HEK293T (cell line): ENCODE measurements around the gene SCUBE1.

ENCODE experiments used
- CTCF ChIA-PET: fragments of 350-600 bp; formaldehyde crosslinking; extraction: SDS; loops from one replicate; lab custom pipeline; 2021; ENCODE audit warnings: antibody characterized with exemption, inconsistent platforms; lab: Yijun Ruan, JAX
- POLR2A ChIA-PET: fragments of 350-600 bp; formaldehyde crosslinking; extraction: SDS; loops from one replicate; lab custom pipeline; 2020; ENCODE audit warnings: antibody characterized with exemption, inconsistent platforms; lab: Yijun Ruan, JAX
- DNase-seq: peaks from one replicate; pipeline ENCODE4 v3.0.0; 2012; ENCODE audit warnings: mixed read lengths; ENCODE audit errors: extremely low spot score
- ARNT ChIP-seq: fragments of 450-650 bp; IDR thresholded peaks from 2 replicates; pipeline ENCODE4 v1.6.1; 2017; ENCODE audit warnings: mild to moderate bottlenecking
- BHLHE40 ChIP-seq: fragments of 450-650 bp; IDR thresholded peaks from 2 replicates; pipeline ENCODE4 v1.6.1; 2016; ENCODE audit warnings: mild to moderate bottlenecking, moderate library complexity, borderline replicate concordance
- CTBP1 ChIP-seq: fragments of 450-650 bp; IDR thresholded peaks from 2 replicates; pipeline ENCODE4 v1.6.1; 2016; ENCODE audit warnings: borderline replicate concordance
- ELF4 ChIP-seq: fragments of 450-650 bp; IDR thresholded peaks from 2 replicates; pipeline ENCODE4 v1.6.1; 2017; ENCODE audit warnings: antibody characterized with exemption
- FOXA1 ChIP-seq: fragments of 450-650 bp; IDR thresholded peaks from 2 replicates; pipeline ENCODE4 v1.6.1; 2016; ENCODE audit warnings: mild to moderate bottlenecking
- FOXK2 ChIP-seq: fragments of 450-650 bp; IDR thresholded peaks from 2 replicates; pipeline ENCODE4 v1.6.1; 2016; ENCODE audit warnings: mild to moderate bottlenecking
- FOXM1 ChIP-seq: fragments of 450-650 bp; IDR thresholded peaks from 2 replicates; pipeline ENCODE4 v1.6.1; 2017; ENCODE audit warnings: mild to moderate bottlenecking, borderline replicate concordance
- HDGF ChIP-seq: fragments of 450-650 bp; IDR thresholded peaks from 2 replicates; pipeline ENCODE4 v1.6.1; 2017; ENCODE audit warnings: antibody characterized with exemption, borderline replicate concordance
- L3MBTL2 ChIP-seq: fragments of 450-650 bp; conservative IDR thresholded peaks from 2 replicates; pipeline ENCODE4 v1.6.1; 2016; ENCODE audit warnings: mild to moderate bottlenecking
- LEF1 ChIP-seq: fragments of 450-650 bp; IDR thresholded peaks from 2 replicates; pipeline ENCODE4 v1.6.1; 2017; ENCODE audit warnings: mild to moderate bottlenecking, borderline replicate concordance
- NFRKB ChIP-seq: fragments of 450-650 bp; IDR thresholded peaks from 2 replicates; pipeline ENCODE4 v1.6.1; 2016; ENCODE audit warnings: mild to moderate bottlenecking, moderate library complexity
- SP1 ChIP-seq: fragments of 450-650 bp; IDR thresholded peaks from 2 replicates; pipeline ENCODE4 v1.6.1; 2017
- SUZ12 ChIP-seq: fragments of 450-650 bp; IDR thresholded peaks from 2 replicates; pipeline ENCODE4 v1.6.1; 2016; ENCODE audit warnings: mild to moderate bottlenecking
- TARDBP ChIP-seq: fragments of 450-650 bp; IDR thresholded peaks from 2 replicates; pipeline ENCODE4 v1.6.1; 2016
- ZNF384 ChIP-seq: fragments of 450-650 bp; IDR thresholded peaks from 2 replicates; pipeline ENCODE4 v1.6.1; 2016
- TF ChIP-seq, protein P1 (sequence below): fragments of 450-650 bp; IDR thresholded peaks from 2 replicates; pipeline ENCODE4 v1.6.1; 2016

SCUBE1 gene

GRCh38 chr22:43205748-43206508, 137.2 kb downstream of the SCUBE1 start:
- no peak for DNase-seq

DNA sequence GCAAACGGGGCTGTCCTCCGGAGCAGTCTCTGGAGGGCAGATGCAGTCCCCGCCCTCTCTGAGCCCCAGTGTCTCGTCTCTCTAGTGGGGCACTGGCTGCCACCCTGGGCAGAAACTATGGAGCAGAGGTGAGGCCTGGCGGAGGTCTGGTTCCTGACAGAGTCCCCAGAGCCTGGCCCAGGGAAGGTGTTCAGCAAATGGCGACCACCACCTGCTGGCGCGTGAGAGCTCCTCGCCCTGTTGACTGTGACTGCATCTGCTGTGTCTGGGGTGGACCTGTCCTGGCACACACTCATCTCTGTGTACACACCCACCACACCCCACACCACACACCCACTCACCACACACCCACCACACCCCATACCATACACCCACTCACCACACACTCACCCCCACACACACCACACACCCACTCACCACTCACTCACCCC, 137.9 kb downstream of the SCUBE1 start:
- POLR2A ChIA-PET = no interaction called here
- no peak for TF ChIP-seq CTBP1
- TF ChIP-seq ELF4 = no peak
- TF ChIP-seq SUZ12 = no peak
- no peak for TF ChIP-seq BHLHE40
- TF ChIP-seq HDGF = no peak
- TF ChIP-seq FOXM1 = no peak
- no peak for TF ChIP-seq NFRKB
- TF ChIP-seq TARDBP = no peak
- TF ChIP-seq L3MBTL2 = no peak
- no peak for TF ChIP-seq FOXA1
- no peak for TF ChIP-seq ZNF384
- TF ChIP-seq, protein P1, sequence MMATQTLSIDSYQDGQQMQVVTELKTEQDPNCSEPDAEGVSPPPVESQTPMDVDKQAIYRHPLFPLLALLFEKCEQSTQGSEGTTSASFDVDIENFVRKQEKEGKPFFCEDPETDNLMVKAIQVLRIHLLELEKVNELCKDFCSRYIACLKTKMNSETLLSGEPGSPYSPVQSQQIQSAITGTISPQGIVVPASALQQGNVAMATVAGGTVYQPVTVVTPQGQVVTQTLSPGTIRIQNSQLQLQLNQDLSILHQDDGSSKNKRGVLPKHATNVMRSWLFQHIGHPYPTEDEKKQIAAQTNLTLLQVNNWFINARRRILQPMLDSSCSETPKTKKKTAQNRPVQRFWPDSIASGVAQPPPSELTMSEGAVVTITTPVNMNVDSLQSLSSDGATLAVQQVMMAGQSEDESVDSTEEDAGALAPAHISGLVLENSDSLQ = no peak
- TF ChIP-seq LEF1 = no peak
- TF ChIP-seq ARNT = no peak
- TF ChIP-seq FOXK2 = no peak
- TF ChIP-seq SP1 = no peak
- no peak for DNase-seq
- CTCF ChIA-PET = no interaction called here

More at GRCh38 chr22:43205748-43206508, 137.2 kb downstream of the SCUBE1 start:
- no peak for TF ChIP-seq CTBP1
- no peak for TF ChIP-seq NFRKB
- TF ChIP-seq BHLHE40 = no peak
- TF ChIP-seq SUZ12 = no peak
- no peak for TF ChIP-seq LEF1
- no peak for TF ChIP-seq FOXA1
- no peak for TF ChIP-seq TARDBP
- no peak for TF ChIP-seq ARNT
- TF ChIP-seq L3MBTL2 = no peak
- TF ChIP-seq FOXM1 = no peak
- TF ChIP-seq FOXK2 = no peak
- TF ChIP-seq HDGF = no peak
- no peak for TF ChIP-seq ZNF384
- TF ChIP-seq, protein P1 = no peak
- no peak for TF ChIP-seq SP1
- TF ChIP-seq ELF4 = no peak
- CTCF ChIA-PET = interaction anchor here (0.8 to 0.9 kb wide), 2 partner anchors 15 to 373 kb away, joined by 3 read pairs; no protein-coding TSS in a partner anchor
- POLR2A ChIA-PET = no interaction called here

DNA sequence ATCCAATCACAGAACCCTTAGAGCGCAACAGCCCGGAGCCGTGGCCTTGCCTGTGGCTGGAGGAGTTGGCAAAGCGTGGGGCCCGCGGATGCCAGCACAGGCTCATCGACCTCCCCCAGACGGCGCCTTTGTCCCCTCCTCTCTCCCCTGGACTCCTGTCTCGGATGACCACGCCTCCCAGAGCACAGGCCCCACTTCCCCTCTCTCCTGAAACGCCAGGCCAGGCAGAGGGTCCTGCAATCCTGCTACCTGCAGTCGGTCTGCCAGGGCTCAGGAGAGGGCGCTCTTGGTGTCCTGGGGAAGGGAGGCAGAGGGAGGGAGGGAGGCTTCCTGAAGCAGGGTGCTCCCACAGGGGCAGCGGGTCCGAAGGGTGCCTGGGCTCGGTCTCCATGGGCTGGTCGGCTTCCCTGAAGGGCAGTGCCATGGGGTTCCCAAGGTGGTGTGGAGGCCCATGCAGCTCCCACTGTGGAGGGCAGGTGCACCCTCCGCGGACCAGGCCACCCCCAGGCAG, 139.6 kb downstream of the SCUBE1 start:
- no peak for TF ChIP-seq ELF4
- TF ChIP-seq CTBP1 = no peak
- no peak for TF ChIP-seq SUZ12
- no peak for TF ChIP-seq ARNT
- TF ChIP-seq BHLHE40 = no peak
- no peak for TF ChIP-seq L3MBTL2
- no peak for TF ChIP-seq TARDBP
- no peak for TF ChIP-seq HDGF
- TF ChIP-seq FOXA1 = no peak
- TF ChIP-seq ZNF384 = no peak
- no peak for TF ChIP-seq FOXM1
- TF ChIP-seq NFRKB = no peak
- no peak for TF ChIP-seq FOXK2
- no peak for TF ChIP-seq SP1
- POLR2A ChIA-PET = interaction anchor here (1.7 kb wide), 1 partner anchor 16 kb away, joined by 6 read pairs; no protein-coding TSS in a partner anchor
- DNase-seq = no peak
- CTCF ChIA-PET = no interaction called here

GRCh38 chr22:43202756-43203410, 140.3 kb downstream of the SCUBE1 start:
- POLR2A ChIA-PET = interaction anchor here (1.7 to 3.8 kb wide), 2 partner anchors 15 to 16 kb away, joined by 6 to 24 read pairs; partner anchors contain the start of gene TTLL12
- TF ChIP-seq HDGF = no peak
- TF ChIP-seq ZNF384 = no peak
- CTCF ChIA-PET = interaction anchor here (0.6 kb wide), 1 partner anchor 27 kb away, joined by 8 read pairs; no protein-coding TSS in a partner anchor
- no peak for DNase-seq

- ChIA-PET CTCF (interaction anchor here (0.6 kb wide), 1 partner anchor 26 kb away, joined by 8 read pairs; no protein-coding TSS in a partner anchor), POLR2A (interaction anchor here (3.8 kb wide), 1 partner anchor 15 kb away, joined by 24 read pairs; the partner anchor contains the start of gene TTLL12)
- no peak for DNase-seq
- TF ChIP-seq LEF1 = no peak
- no peak for TF ChIP-seq SP1
- no peak for TF ChIP-seq FOXA1
- no peak for TF ChIP-seq FOXM1
- TF ChIP-seq, protein P1 = no peak
- TF ChIP-seq ELF4 = no peak
- no peak for TF ChIP-seq NFRKB
- TF ChIP-seq HDGF = no peak
Observed at GRCh38 chr22:43202326-43202725, 140.8 kb downstream of the SCUBE1 start.
